ENCODE measurements around the gene PRSS38.

- no peak for TF ChIP-seq CHD2 (IDR thresholded peaks at IDR 0.05; ENCODE audit: low read length, partially characterized antibody)
- no peak for TF ChIP-seq HMGXB4 (CRISPR knock-in tag; IDR thresholded peaks at IDR 0.05; ENCODE audit: borderline replicate concordance)
- TF ChIP-seq CTCF (IDR thresholded peaks at IDR 0.05) = no peak
- TF ChIP-seq MAFK (IDR thresholded peaks at IDR 0.05; ENCODE audit: partially characterized antibody) = no peak
- no peak for TF ChIP-seq EP300 (IDR thresholded peaks at IDR 0.05)
- no peak for TF ChIP-seq SREBF2 (IDR thresholded peaks at IDR 0.05)
- no peak for TF ChIP-seq JUN (IDR thresholded peaks at IDR 0.05)
- TF ChIP-seq POLR2A (IDR thresholded peaks at IDR 0.05; ENCODE audit: low read length) = no peak
- no peak for TF ChIP-seq REST (IDR thresholded peaks at IDR 0.05)
- no peak for TF ChIP-seq HDAC2 (IDR thresholded peaks at IDR 0.05)
- no peak for TF ChIP-seq USF2 (IDR thresholded peaks at IDR 0.05)
- no peak for TF ChIP-seq ZC3H11A (IDR thresholded peaks at IDR 0.05)
- TF ChIP-seq ELK1 (IDR thresholded peaks at IDR 0.05; ENCODE audit: low read depth, low read length) = no peak
These were observed 40.4 kb upstream of the PRSS38 start for GRCh38 chr1:227774821-227775661.
